Measurements from ENCODE around the gene VWA5B1. TPM values are rescaled to one million over a fixed set of nuclear protein-coding genes. Genes with fewer than 3 reads are reported as not detected.

Gene VWA5B1
- total and polyA plus RNA-seq, 10 donors, result 0.28 TPM; not detected in 9

GRCh38 chr1:20328201-20328600 is 37.5 kb downstream of the VWA5B1 start:
- H3K36me3 ChIP-seq, result no peaks in the 10 kb centered on the region
- H3K4me3 ChIP-seq, result no peak overlapping the region
- WGBS, 5 donors, result 72 to 80% (median 75%) methylated on average over 7 of the region's 7 CpGs
- DNase-seq, result peak; percentile 22
- peaks cover 0 to 25% (median 0%) of the 10 kb centered on the region in 7 donors for H3K27me3 ChIP-seq (replicated peaks in 1 of 7)
- TF ChIP-seq POLR2AphosphoS5 (IDR thresholded peaks at IDR 0.05) (no peak), CTCF (IDR thresholded peaks at IDR 0.05 in 8 of 11, conservative IDR thresholded peaks at IDR 0.05 in 3 of 11) (no peak)
- no peaks in the 10 kb centered on the region for H3K9me3 ChIP-seq
- peaks cover 0 to 15% (median 2%) of the 10 kb centered on the region in 6 donors for H3K4me1 ChIP-seq
- intact Hi-C loops (cut with DNase I; ENCODE audit: low total_unique reads), result no loop called here
- no peak overlapping the region for H3K27ac ChIP-seq

- Histone ChIP-seq H3K36me3 (no peaks in the 10 kb centered on the region), H3K27ac (no peak overlapping the region), H3K4me3 (no peak overlapping the region), H3K9me3 (no peaks in the 10 kb centered on the region), H3K4me1 (peaks cover 0 to 12% (median 2%) of the 10 kb centered on the region in 6 donors), H3K27me3 (replicated peaks in 1 of 7) (peaks cover 0 to 25% (median 0%) of the 10 kb centered on the region in 7 donors)
- no peak for TF ChIP-seq CTCF (IDR thresholded peaks at IDR 0.05 in 8 of 11, conservative IDR thresholded peaks at IDR 0.05 in 3 of 11)
- no peak for TF ChIP-seq POLR2A (IDR thresholded peaks at IDR 0.05)
- TF ChIP-seq POLR2AphosphoS5 (IDR thresholded peaks at IDR 0.05), result no peak
- 63 to 86% (median 74%) methylated on average over 14 of the region's 14 CpGs for WGBS, 5 donors
- intact Hi-C loops (cut with DNase I; ENCODE audit: low total_unique reads), result no loop called here
- peak; percentile 59 for DNase-seq
Measured at GRCh38 chr1:20329793-20330542, 39.3 kb downstream of the VWA5B1 start.

- H3K4me1 ChIP-seq, result no peaks in the 10 kb centered on the region
- H3K27ac ChIP-seq, result no peak overlapping the region
- H3K9me3 ChIP-seq, result no peaks in the 10 kb centered on the region
- no peak overlapping the region for H3K4me3 ChIP-seq
- peaks cover 0 to 34% (median 0%) of the 10 kb centered on the region in 7 donors for H3K27me3 ChIP-seq (replicated peaks in 1 of 7)
- H3K36me3 ChIP-seq, result no peaks in the 10 kb centered on the region
- intact Hi-C loops (cut with DNase I; ENCODE audit: low total_unique reads), result no loop called here
- 67 to 95% (median 88%) methylated on average over 5 of the region's 5 CpGs for WGBS, 5 donors
- peak; percentile 6 for DNase-seq
- no peak for TF ChIP-seq POLR2AphosphoS5 (IDR thresholded peaks at IDR 0.05)
- TF ChIP-seq POLR2A (IDR thresholded peaks at IDR 0.05), result no peak
- no peak for TF ChIP-seq CTCF (IDR thresholded peaks at IDR 0.05 in 8 of 11, conservative IDR thresholded peaks at IDR 0.05 in 3 of 11)
Measured at GRCh38 chr1:20334103-20334502, 43.4 kb downstream of the VWA5B1 start.

GRCh38 chr1:20336105-20336605 is 45.5 kb downstream of the VWA5B1 start:
- no peaks in the 10 kb centered on the region for H3K36me3 ChIP-seq
- intact Hi-C loops (cut with DNase I; ENCODE audit: low total_unique reads), result no loop called here
- 81 to 89% (median 86%) methylated on average over 13 of the region's 13 CpGs for WGBS, 5 donors
- no peak overlapping the region for H3K27ac ChIP-seq
- no peaks in the 10 kb centered on the region for H3K4me1 ChIP-seq
- TF ChIP-seq CTCF (IDR thresholded peaks at IDR 0.05 in 8 of 11, conservative IDR thresholded peaks at IDR 0.05 in 3 of 11) (no peak), POLR2A (IDR thresholded peaks at IDR 0.05) (no peak), POLR2AphosphoS5 (IDR thresholded peaks at IDR 0.05) (no peak)
- no peak overlapping the region for H3K4me3 ChIP-seq
- DNase-seq, result peak; percentile 34
- peaks cover 0 to 21% (median 0%) of the 10 kb centered on the region in 7 donors for H3K27me3 ChIP-seq (replicated peaks in 1 of 7)
- H3K9me3 ChIP-seq, result no peaks in the 10 kb centered on the region

Measured in spleen (tissue), 11 donors.